Testis (tissue), 3 donors: ENCODE measurements around the gene NLGN1. TPM values are rescaled to one million over a fixed set of nuclear protein-coding genes. Genes with fewer than 3 reads are reported as not detected.

Experiments used
- DNase-seq: peaks from one replicate; pipeline ENCODE4 v3.0.0-alpha.2; 2019
- H3K27ac ChIP-seq, 2 donors: fragments of 200-600 bp; sonication (generic); one replicate each; pipeline ENCODE4 v1.5.1; 2019
- H3K27me3 ChIP-seq: fragments of 200-600 bp; sonication (generic); one replicate; pipeline ENCODE4 v1.5.1; 2019
- H3K36me3 ChIP-seq: fragments of 200-600 bp; sonication (generic); one replicate; pipeline ENCODE4 v1.5.1; 2017; ENCODE audit warnings: low read depth; ENCODE audit errors: missing control alignments
- H3K4me1 ChIP-seq: fragments of 200-600 bp; sonication (generic); one replicate; pipeline ENCODE4 v1.5.1; 2019
- H3K4me3 ChIP-seq, 2 donors: fragments of 200-600 bp; sonication (generic); one replicate each; pipeline ENCODE4 v1.5.1; 2017 to 2019
- H3K9me3 ChIP-seq: fragments of 200-600 bp; sonication (generic); one replicate; pipeline ENCODE4 v1.5.1; 2017
- CTCF ChIP-seq, 3 experiments: fragments of 450-650 bp in 2 of 3; fragments of 200-600 bp in 1 of 3; sonication (generic) in 1 of 3; IDR thresholded peaks; one replicate each; pipeline ENCODE4 v1.5.1; 2016 to 2019; ENCODE audit warnings: antibody characterized with exemption in 3 of 3, mild to moderate bottlenecking in 2 of 3, moderate library complexity in 1 of 3
- POLR2A ChIP-seq: fragments of 450-650 bp; IDR thresholded peaks from one replicate; pipeline ENCODE4 v1.6.1; 2017; ENCODE audit warnings: antibody characterized with exemption, mild to moderate bottlenecking, moderate library complexity
- WGBS, 2 donors: methylation state at CpG; one replicate each; pipeline ENCODE4 v1.1.5; 2018; 5-methylcytosine and 5-hydroxymethylcytosine counted together
- intact Hi-C: fragments of 100-400 bp; cut with DNase I; formaldehyde crosslinking; loops from one replicate; pipeline ENCODE4 v1.15.1; 2023; ENCODE audit warnings: low total_unique reads
- polyA plus RNA-seq: library from polyadenylated mRNA; stranded (reverse); fragments of 350-450 nt; fragmentation: Illumina TruSeq; extraction: RNeasy Lipid Tissue Mini Kit (QIAGEN cat#74804); gene quantifications from one replicate; pipeline ENCODE4 v1.2.3, GENCODE V29; 2014; ENCODE audit warnings: low read depth, low replicate concordance; ENCODE audit not compliant: insufficient read depth
- total RNA-seq, 2 donors: library from RNA; depleted of rRNA; stranded (reverse); fragments of >200 nt; gene quantifications; one replicate each; pipeline ENCODE4 v1.2.3, GENCODE V29; 2016

NLGN1 gene
- total and polyA plus RNA-seq, 3 donors from 2014 or later, result 10.6 to 19.2 (median 15.5) TPM

GRCh38 chr3:173796890-173797289, 399.3 kb downstream of the NLGN1 start:
- no peaks in the 10 kb centered on the region for H3K36me3 ChIP-seq
- H3K9me3 ChIP-seq, result no peaks in the 10 kb centered on the region
- H3K4me3 ChIP-seq, result no peak overlapping the region
- H3K4me1 ChIP-seq, result no peaks in the 10 kb centered on the region
- H3K27me3 ChIP-seq, result no peaks in the 10 kb centered on the region
- TF ChIP-seq POLR2A (no peak), CTCF (IDR thresholded peaks at IDR 0.05) (no peak)
- DNase-seq, result no peak
- intact Hi-C loops, result no loop called here
- no peak overlapping the region for H3K27ac ChIP-seq
- 84 to 87% methylated on average over 3 of the region's 3 CpGs for WGBS, 2 donors

- Histone ChIP-seq H3K27ac (no peak overlapping the region), H3K27me3 (no peaks in the 10 kb centered on the region), H3K4me1 (no peaks in the 10 kb centered on the region), H3K9me3 (no peaks in the 10 kb centered on the region), H3K36me3 (no peaks in the 10 kb centered on the region), H3K4me3 (no peak overlapping the region)
- 84 to 85% methylated on average over 4 of the region's 4 CpGs for WGBS, 2 donors
- no peak for TF ChIP-seq CTCF (IDR thresholded peaks at IDR 0.05)
- TF ChIP-seq POLR2A, result no peak
- DNase-seq, result no peak
- intact Hi-C loops, result no loop called here
These were observed 401.7 kb downstream of the NLGN1 start for GRCh38 chr3:173799060-173799816.

GRCh38 chr3:173800154-173800553, 402.6 kb downstream of the NLGN1 start:
- WGBS, 2 donors, result 77 to 81% methylated on average over 2 of the region's 2 CpGs
- Histone ChIP-seq H3K4me3 (no peak overlapping the region), H3K4me1 (no peaks in the 10 kb centered on the region), H3K27me3 (no peaks in the 10 kb centered on the region), H3K36me3 (no peaks in the 10 kb centered on the region), H3K27ac (no peak overlapping the region), H3K9me3 (no peaks in the 10 kb centered on the region)
- intact Hi-C loops, result no loop called here
- no peak for DNase-seq
- no peak for TF ChIP-seq POLR2A
- TF ChIP-seq CTCF (IDR thresholded peaks at IDR 0.05), result no peak

GRCh38 chr3:173814809-173815208, 417.3 kb downstream of the NLGN1 start:
- 91 to 92% methylated on average over 3 of the region's 3 CpGs for WGBS, 2 donors
- Histone ChIP-seq H3K27ac (no peak overlapping the region), H3K4me3 (no peak overlapping the region), H3K9me3 (no peaks in the 10 kb centered on the region), H3K36me3 (no peaks in the 10 kb centered on the region), H3K27me3 (no peaks in the 10 kb centered on the region), H3K4me1 (peaks cover 7% of the 10 kb centered on the region)
- DNase-seq, result no peak
- intact Hi-C loops, result no loop called here
- TF ChIP-seq POLR2A (no peak), CTCF (IDR thresholded peaks at IDR 0.05) (no peak)

GRCh38 chr3:173819368-173819767, 421.8 kb downstream of the NLGN1 start:
- Histone ChIP-seq H3K36me3 (no peaks in the 10 kb centered on the region), H3K4me1 (peaks cover 7% of the 10 kb centered on the region), H3K9me3 (no peaks in the 10 kb centered on the region), H3K27me3 (no peaks in the 10 kb centered on the region), H3K4me3 (no peak overlapping the region), H3K27ac (no peak overlapping the region)
- no peak for DNase-seq
- intact Hi-C loops, result no loop called here
- no peak for TF ChIP-seq POLR2A
- TF ChIP-seq CTCF (IDR thresholded peaks at IDR 0.05), result no peak
- WGBS, 2 donors, result 50 to 57% methylated on average over 5 of the region's 5 CpGs
